ENCODE measurements around the gene RAB9A. TPM values are rescaled to one million over a fixed set of nuclear protein-coding genes. Genes with fewer than 3 reads are reported as not detected.

Gene RAB9A
- total and polyA plus RNA-seq, 2 donors from 2014 or later, result 31.1 to 33.7 TPM

GRCh38 chrX:13742397-13743176, 53.7 kb downstream of the RAB9A start:
- H3K9ac ChIP-seq (ENCODE audit: low read length in 3 of 3), result peak overlapping the region in 1 of 3 donors; percentile 22
- TF ChIP-seq CTCF (IDR thresholded peaks at IDR 0.05; ENCODE audit: borderline replicate concordance, extremely low read depth, insufficient read depth), result no peak
- no peak overlapping the region for H3K4me3 ChIP-seq (ENCODE audit: low read length in 3 of 3)
- peaks cover 0 to 3% (median 0%) of the 10 kb centered on the region in 3 donors for H3K4me1 ChIP-seq (ENCODE audit: control insufficient read depth in 2 of 3, insufficient read depth in 2 of 3, low read depth in 1 of 3, low read length in 3 of 3)
- intact Hi-C loops (cut with DNase I), result no loop called here
- no peaks in the 10 kb centered on the region for H3K27me3 ChIP-seq (ENCODE audit: control insufficient read depth, insufficient read depth, low read length)
- H3K36me3 ChIP-seq (ENCODE audit: control insufficient read depth in 2 of 3, insufficient read depth in 3 of 3, low read length in 3 of 3), result peaks cover 0 to 11% (median 10%) of the 10 kb centered on the region in 3 donors
- FAIRE-seq, result no peak
- peak in 1 of 5 donors; percentile 57 for DNase-seq
- H3K27ac ChIP-seq (ENCODE audit: low read depth in 2 of 2, low read length in 2 of 2), result peak overlapping the region in 1 of 2 donors; percentile 47
- no peaks in the 10 kb centered on the region for H3K9me3 ChIP-seq (ENCODE audit: control insufficient read depth in 2 of 3, insufficient read depth in 1 of 3, low read length in 3 of 3)

DNA sequence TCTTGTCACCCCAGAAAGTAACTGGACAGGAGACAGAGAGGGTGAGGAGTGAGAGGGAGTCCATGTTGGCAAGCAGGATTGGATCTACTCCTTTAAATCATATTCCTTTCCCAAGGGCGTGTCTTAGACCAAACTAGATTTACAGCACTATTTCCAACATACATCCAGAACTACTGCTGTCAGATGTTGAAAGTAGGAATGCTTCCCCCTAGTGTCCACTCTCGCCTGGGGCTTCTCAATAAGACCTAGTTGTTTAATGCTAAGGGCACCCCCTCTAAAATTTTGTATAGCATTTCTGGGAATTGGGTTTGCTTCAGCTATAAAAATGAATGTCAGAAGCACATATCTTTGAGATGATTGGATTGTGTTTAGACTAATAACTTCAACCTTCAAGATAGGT, 58.9 kb downstream of the RAB9A start:
- peak in 2 of 5 donors; percentile 29 to 43 for DNase-seq
- no peak overlapping the region for H3K27ac ChIP-seq (ENCODE audit: low read depth in 2 of 2, low read length in 2 of 2)
- H3K27me3 ChIP-seq (ENCODE audit: control insufficient read depth, insufficient read depth, low read length), result no peaks in the 10 kb centered on the region
- peak; percentile 24 for TF ChIP-seq CTCF (IDR thresholded peaks at IDR 0.05; ENCODE audit: borderline replicate concordance, extremely low read depth, insufficient read depth)
- FAIRE-seq, result no peak
- no peaks in the 10 kb centered on the region for H3K4me1 ChIP-seq (ENCODE audit: control insufficient read depth in 2 of 3, insufficient read depth in 2 of 3, low read depth in 1 of 3, low read length in 3 of 3)
- no peak overlapping the region for H3K4me3 ChIP-seq (ENCODE audit: low read length in 3 of 3)
- H3K9ac ChIP-seq (ENCODE audit: low read length in 3 of 3), result no peak overlapping the region
- no peaks in the 10 kb centered on the region for H3K9me3 ChIP-seq (ENCODE audit: control insufficient read depth in 2 of 3, insufficient read depth in 1 of 3, low read length in 3 of 3)
- H3K36me3 ChIP-seq (ENCODE audit: control insufficient read depth in 2 of 3, insufficient read depth in 3 of 3, low read length in 3 of 3), result peaks cover 2 to 17% (median 12%) of the 10 kb centered on the region in 3 donors
- intact Hi-C loops (cut with DNase I), result no loop called here

DNA sequence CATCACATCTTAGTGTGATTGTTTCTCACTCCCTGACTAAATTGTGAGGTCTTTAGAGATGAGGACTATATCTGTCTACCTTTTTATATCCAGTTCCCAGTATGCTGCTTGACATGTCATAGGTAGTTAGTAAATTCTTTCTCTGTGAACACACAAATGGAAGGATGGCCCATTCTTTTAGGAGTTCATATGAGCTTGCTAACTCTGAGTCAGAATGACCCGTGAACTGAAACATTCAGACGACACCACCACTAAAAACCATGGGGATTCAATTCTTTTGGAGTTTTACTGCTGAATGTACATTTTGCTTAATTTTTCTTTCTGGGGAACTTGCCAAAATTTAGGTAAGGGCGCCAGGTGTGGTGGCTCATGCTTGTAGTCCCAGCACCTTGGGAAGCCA, 59.6 kb downstream of the RAB9A start:
- FAIRE-seq (no peak), DNase-seq (no peak)
- Histone ChIP-seq H3K9me3 (ENCODE audit: control insufficient read depth in 2 of 3, insufficient read depth in 1 of 3, low read length in 3 of 3) (no peaks in the 10 kb centered on the region), H3K27ac (ENCODE audit: low read depth in 2 of 2, low read length in 2 of 2) (no peak overlapping the region), H3K4me3 (ENCODE audit: low read length in 3 of 3) (no peak overlapping the region), H3K4me1 (ENCODE audit: control insufficient read depth in 2 of 3, insufficient read depth in 2 of 3, low read depth in 1 of 3, low read length in 3 of 3) (no peaks in the 10 kb centered on the region), H3K27me3 (ENCODE audit: control insufficient read depth, insufficient read depth, low read length) (no peaks in the 10 kb centered on the region), H3K9ac (ENCODE audit: low read length in 3 of 3) (no peak overlapping the region), H3K36me3 (ENCODE audit: control insufficient read depth in 2 of 3, insufficient read depth in 3 of 3, low read length in 3 of 3) (peaks cover 2 to 17% (median 15%) of the 10 kb centered on the region in 3 donors)
- intact Hi-C loops (cut with DNase I), result no loop called here
- TF ChIP-seq CTCF (IDR thresholded peaks at IDR 0.05; ENCODE audit: borderline replicate concordance, extremely low read depth, insufficient read depth), result no peak

Measured in kidney (tissue), 14 donors.